Lower leg skin (tissue), 3 donors: ENCODE results near the gene TNFRSF13B.

Source experiments
- CTCF ChIP-seq, 3 donors: fragments of 450-650 bp; IDR thresholded peaks; one replicate each; pipeline ENCODE4 v1.5.1; 2016; ENCODE audit warnings: antibody characterized with exemption in 3 of 3, mild to moderate bottlenecking in 3 of 3, moderate library complexity in 2 of 3
- POLR2A ChIP-seq, 2 donors: fragments of 450-650 bp; IDR thresholded peaks; one replicate each; pipeline ENCODE4 v1.6.1; 2016 to 2017; ENCODE audit warnings: antibody characterized with exemption in 2 of 2, mild to moderate bottlenecking in 1 of 2, moderate library complexity in 1 of 2

GRCh38 chr17:16945136-16945482, 26.8 kb downstream of the TNFRSF13B start:
- TF ChIP-seq CTCF (IDR thresholded peaks at IDR 0.05) (no peak), POLR2A (IDR thresholded peaks at IDR 0.05) (no peak)
